ENCODE measurements around the gene XYLT1. TPM values are rescaled to one million over a fixed set of nuclear protein-coding genes. Genes with fewer than 3 reads are reported as not detected.

The XYLT1 gene
- total and polyA plus RNA-seq, 3 experiments from 2014 or later, result 1.4 to 9.1 (median 6.8) TPM

DNA sequence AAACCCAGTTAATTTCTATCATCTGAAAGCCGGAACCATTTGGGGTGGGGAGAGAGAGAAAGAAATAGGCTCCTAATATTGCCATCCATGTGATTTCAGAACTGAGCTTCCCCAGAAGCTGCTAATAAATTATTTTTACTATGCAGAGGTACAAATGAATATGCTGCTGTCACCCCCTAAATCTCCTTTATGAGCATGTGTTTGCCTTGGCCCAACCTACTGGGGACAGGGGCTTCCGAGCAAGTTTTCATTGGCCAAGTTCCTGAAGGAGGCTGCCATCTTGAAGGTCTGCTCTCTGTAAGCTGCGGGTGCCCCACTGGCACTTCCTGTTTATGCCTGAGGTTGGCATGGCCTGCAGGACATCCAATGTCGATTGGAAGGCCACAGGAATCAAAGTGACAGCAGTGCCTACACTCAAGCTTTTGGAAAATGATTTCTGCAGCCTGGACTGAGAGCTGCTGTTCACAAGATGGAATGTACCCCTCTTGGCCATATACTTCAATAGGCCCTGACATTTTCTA lies 194.7 kb downstream of the XYLT1 start:
- CTCF ChIA-PET, result no interaction called here
- Mint-ChIP-seq H3K9me3 (no peaks in the 10 kb centered on the region), H3K4me1 (peaks cover 35 to 68% (median 63%) of the 10 kb centered on the region in 3 donors), H3K36me3 (peaks cover 0 to 3% (median 2%) of the 10 kb centered on the region in 3 donors), H3K27me3 (no peaks in the 10 kb centered on the region), H3K4me3 (no peak overlapping the region), H3K27ac (peak overlapping the region in 1 of 8 donors; percentile 62)
- Histone ChIP-seq H3K36me3 (ENCODE audit: insufficient read depth, low read length) (no peaks in the 10 kb centered on the region), H3K27me3 (ENCODE audit: insufficient read depth, low read length, poor library complexity, severe bottlenecking) (no peaks in the 10 kb centered on the region), H3K4me1 (ENCODE audit: insufficient read depth, low read length) (peaks cover 11% of the 10 kb centered on the region), H3K9me3 (ENCODE audit: low read length) (no peaks in the 10 kb centered on the region), H3K4me3 (ENCODE audit: low read length) (no peak overlapping the region), H3K27ac (ENCODE audit: low read depth, low read length) (no peak overlapping the region)
- POLR2A ChIA-PET, result no interaction called here
- no peak for DNase-seq

DNA sequence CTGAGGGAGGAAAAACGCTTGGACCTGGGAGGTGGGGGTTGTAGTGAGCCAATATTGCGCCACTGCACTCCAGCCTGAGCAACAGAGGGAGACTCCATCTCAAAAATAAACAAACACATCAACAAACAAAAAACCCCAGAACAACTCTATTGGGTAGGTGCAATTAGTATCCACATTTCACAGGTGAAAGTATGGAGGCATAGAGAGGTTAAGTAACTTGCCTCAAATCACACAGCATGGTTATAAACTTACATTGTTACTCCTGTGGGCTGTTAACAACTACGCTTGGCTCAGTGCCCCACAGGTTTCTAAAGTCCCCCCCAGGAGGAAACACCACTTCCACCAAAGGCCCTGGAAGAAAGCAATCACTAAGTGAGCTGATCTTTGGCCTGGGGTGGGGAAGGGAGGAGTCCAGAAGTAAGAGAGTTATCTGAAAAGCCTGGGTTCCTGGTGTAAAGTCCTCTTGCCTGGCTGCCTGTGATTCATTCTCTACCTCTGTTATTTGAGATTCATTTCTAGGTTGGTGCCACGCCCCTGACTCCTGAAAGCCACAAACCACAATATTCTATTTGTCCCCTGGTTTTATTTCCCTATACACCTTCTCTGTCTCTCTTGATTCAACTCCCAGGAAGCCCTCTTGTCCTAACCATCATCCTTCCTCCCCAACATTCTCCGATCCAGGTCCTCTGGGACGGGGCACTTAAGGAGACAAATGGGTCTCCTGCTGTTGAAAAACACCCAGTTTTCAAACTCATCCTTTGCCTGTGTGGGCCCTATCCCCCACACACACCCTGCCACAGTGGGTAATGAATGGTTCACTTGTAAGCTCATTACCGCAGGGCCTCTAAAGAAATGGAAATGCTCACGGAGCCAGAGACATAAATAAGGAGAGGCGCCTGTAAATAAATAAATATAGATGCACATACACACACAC lies 195.4 kb downstream of the XYLT1 start:
- H3K27ac Mint-ChIP-seq, result peak overlapping the region in 5 of 8 donors; percentile 2 to 86 (median 52)

DNA sequence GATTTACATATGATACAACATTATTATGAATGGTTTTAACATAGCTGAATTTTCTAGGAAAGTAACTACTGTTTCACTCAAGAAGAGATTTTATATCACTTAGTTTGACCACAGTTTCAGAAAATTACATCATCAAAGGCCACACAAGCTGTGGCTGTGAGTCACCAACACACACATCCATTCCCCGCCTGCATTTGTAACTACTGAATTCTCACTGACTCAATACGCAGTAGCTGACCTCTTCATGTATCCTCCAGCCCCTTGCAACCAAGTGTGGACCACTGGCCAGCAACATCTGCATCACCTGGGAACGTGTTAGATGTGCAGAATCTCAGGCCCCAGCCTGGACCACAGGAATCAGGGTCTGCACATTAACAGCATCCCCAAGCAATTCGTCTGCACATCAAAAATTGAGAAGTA lies 197.6 kb downstream of the XYLT1 start:
- H3K9me3 ChIP-seq (ENCODE audit: low read length), result no peaks in the 10 kb centered on the region
- H3K27me3 ChIP-seq (ENCODE audit: insufficient read depth, low read length, poor library complexity, severe bottlenecking), result no peaks in the 10 kb centered on the region
- Mint-ChIP-seq H3K27me3 (no peaks in the 10 kb centered on the region), H3K9me3 (no peaks in the 10 kb centered on the region), H3K27ac (peak overlapping the region in 2 of 8 donors; percentile 14 to 45), H3K36me3 (peaks cover 0 to 3% (median 2%) of the 10 kb centered on the region in 3 donors), H3K4me1 (peaks cover 37 to 63% (median 57%) of the 10 kb centered on the region in 3 donors), H3K4me3 (no peak overlapping the region)
- H3K4me3 ChIP-seq (ENCODE audit: low read length), result no peak overlapping the region
- H3K36me3 ChIP-seq (ENCODE audit: insufficient read depth, low read length), result no peaks in the 10 kb centered on the region
- H3K4me1 ChIP-seq (ENCODE audit: insufficient read depth, low read length), result peaks cover 11% of the 10 kb centered on the region
- ChIA-PET POLR2A (no interaction called here), CTCF (interaction anchor here (1.0 kb wide), 1 partner anchor 196 kb away, joined by 3 read pairs; no protein-coding TSS in a partner anchor)
- H3K27ac ChIP-seq (ENCODE audit: low read depth, low read length), result no peak overlapping the region
- no peak for DNase-seq

More for the DNA sequence above, 195.4 kb downstream of the XYLT1 start:
- H3K4me3 ChIP-seq (ENCODE audit: low read length), result no peak overlapping the region
- Mint-ChIP-seq H3K36me3 (peaks cover 0 to 3% (median 2%) of the 10 kb centered on the region in 3 donors), H3K4me1 (peaks cover 38 to 72% (median 65%) of the 10 kb centered on the region in 3 donors), H3K27me3 (no peaks in the 10 kb centered on the region), H3K4me3 (no peak overlapping the region), H3K9me3 (no peaks in the 10 kb centered on the region)
- H3K4me1 ChIP-seq (ENCODE audit: insufficient read depth, low read length), result peaks cover 11% of the 10 kb centered on the region
- no peaks in the 10 kb centered on the region for H3K36me3 ChIP-seq (ENCODE audit: insufficient read depth, low read length)
- DNase-seq, result no peak
- no peak overlapping the region for H3K27ac ChIP-seq (ENCODE audit: low read depth, low read length)
- H3K27me3 ChIP-seq (ENCODE audit: insufficient read depth, low read length, poor library complexity, severe bottlenecking), result no peaks in the 10 kb centered on the region
- no peaks in the 10 kb centered on the region for H3K9me3 ChIP-seq (ENCODE audit: low read length)
- ChIA-PET POLR2A (interaction anchor here (0.6 kb wide), 1 partner anchor 122 kb away, joined by 3 read pairs; no protein-coding TSS in a partner anchor), CTCF (interaction anchor here (0.7 kb wide), 1 partner anchor 11 kb away, joined by 3 read pairs; no protein-coding TSS in a partner anchor)

DNA sequence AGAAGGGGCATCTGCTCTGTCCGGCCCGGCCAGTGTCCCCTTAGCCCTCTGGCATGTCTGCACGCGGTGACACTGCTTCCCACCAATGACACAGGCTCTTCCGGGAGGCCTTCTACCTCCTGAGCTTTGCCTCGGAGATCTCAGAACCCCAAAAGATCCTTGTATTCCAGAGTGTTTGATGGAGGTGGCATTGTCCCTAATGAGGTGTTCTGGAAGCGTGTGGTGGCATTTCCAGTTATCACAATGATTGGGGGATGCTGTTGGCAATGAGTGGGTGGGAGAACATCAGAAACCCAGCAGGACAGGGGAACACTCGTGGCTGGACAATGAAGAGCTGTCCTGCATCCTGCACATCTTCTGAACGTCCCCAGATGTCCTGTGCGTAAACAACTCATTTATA lies 198.0 kb downstream of the XYLT1 start:
- H3K9me3 Mint-ChIP-seq, result no peaks in the 10 kb centered on the region
- no peak for DNase-seq
- peaks cover 11% of the 10 kb centered on the region for H3K4me1 ChIP-seq (ENCODE audit: insufficient read depth, low read length)
- H3K4me1 Mint-ChIP-seq, result peaks cover 37 to 63% (median 56%) of the 10 kb centered on the region in 3 donors
- POLR2A ChIA-PET, result no interaction called here
- CTCF ChIA-PET, result interaction anchor here (1.0 kb wide), 1 partner anchor 197 kb away, joined by 3 read pairs; no protein-coding TSS in a partner anchor
- H3K4me3 Mint-ChIP-seq, result no peak overlapping the region
- no peaks in the 10 kb centered on the region for H3K27me3 ChIP-seq (ENCODE audit: insufficient read depth, low read length, poor library complexity, severe bottlenecking)
- peaks cover 0 to 3% (median 2%) of the 10 kb centered on the region in 3 donors for H3K36me3 Mint-ChIP-seq
- H3K27me3 Mint-ChIP-seq, result no peaks in the 10 kb centered on the region
- H3K36me3 ChIP-seq (ENCODE audit: insufficient read depth, low read length), result no peaks in the 10 kb centered on the region
- H3K27ac ChIP-seq (ENCODE audit: low read depth, low read length), result no peak overlapping the region
- no peaks in the 10 kb centered on the region for H3K9me3 ChIP-seq (ENCODE audit: low read length)
- H3K27ac Mint-ChIP-seq, result no peak overlapping the region
- no peak overlapping the region for H3K4me3 ChIP-seq (ENCODE audit: low read length)

DNA sequence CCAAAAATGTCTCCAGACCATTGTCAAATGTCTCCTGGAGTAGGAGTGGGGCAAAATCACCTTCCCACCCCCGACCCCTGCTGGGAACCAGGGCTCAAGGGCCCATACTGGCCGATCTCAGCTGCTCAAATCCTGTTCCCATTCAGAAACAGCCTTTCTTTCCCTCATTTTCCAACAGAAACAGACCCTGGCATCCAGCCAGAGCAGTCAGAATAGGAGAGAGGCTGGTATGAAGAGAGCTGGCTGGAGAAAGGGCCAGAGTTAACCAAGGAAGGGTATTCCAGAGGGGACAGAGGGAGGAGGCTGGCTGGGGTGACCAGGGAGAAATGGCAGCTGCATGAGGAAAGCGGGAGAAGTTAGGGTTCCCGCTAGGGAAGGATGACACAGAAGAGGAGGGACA lies 199.1 kb downstream of the XYLT1 start:
- no peak overlapping the region for H3K27ac ChIP-seq (ENCODE audit: low read depth, low read length)
- ChIA-PET POLR2A (interaction anchor here (0.9 kb wide), 1 partner anchor 12 kb away, joined by 3 read pairs; no protein-coding TSS in a partner anchor), CTCF (no interaction called here)
- Mint-ChIP-seq H3K9me3 (no peaks in the 10 kb centered on the region), H3K4me3 (no peak overlapping the region), H3K4me1 (peaks cover 36 to 58% (median 53%) of the 10 kb centered on the region in 3 donors), H3K36me3 (peaks cover 0 to 3% (median 2%) of the 10 kb centered on the region in 3 donors), H3K27me3 (no peaks in the 10 kb centered on the region), H3K27ac (peak overlapping the region in 1 of 8 donors; percentile 45)
- no peaks in the 10 kb centered on the region for H3K9me3 ChIP-seq (ENCODE audit: low read length)
- no peaks in the 10 kb centered on the region for H3K27me3 ChIP-seq (ENCODE audit: insufficient read depth, low read length, poor library complexity, severe bottlenecking)
- H3K36me3 ChIP-seq (ENCODE audit: insufficient read depth, low read length), result no peaks in the 10 kb centered on the region
- no peak overlapping the region for H3K4me3 ChIP-seq (ENCODE audit: low read length)
- DNase-seq, result no peak
- peaks cover 11% of the 10 kb centered on the region for H3K4me1 ChIP-seq (ENCODE audit: insufficient read depth, low read length)

DNA sequence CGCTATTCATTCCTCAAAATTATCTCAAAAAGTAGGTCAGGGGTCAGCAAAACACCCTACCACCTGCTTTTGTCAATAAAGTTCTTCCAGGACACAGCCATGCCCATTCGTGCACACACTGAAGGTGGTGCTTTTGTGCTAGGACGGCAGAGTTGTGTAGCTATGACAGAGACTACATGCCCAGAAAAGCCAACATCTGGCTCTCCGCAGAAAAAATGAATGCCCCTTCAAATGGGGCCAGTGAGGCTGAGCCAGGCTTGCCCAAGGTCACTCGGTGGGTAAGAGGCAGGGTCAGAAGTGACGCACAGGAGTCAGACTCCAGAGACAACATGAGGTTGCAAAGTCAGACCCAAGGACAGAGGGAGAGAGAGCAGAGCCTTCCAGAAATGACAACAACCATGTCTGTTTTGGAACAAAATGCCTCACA lies 200.1 kb downstream of the XYLT1 start:
- Mint-ChIP-seq H3K27me3 (no peaks in the 10 kb centered on the region), H3K9me3 (no peaks in the 10 kb centered on the region), H3K4me3 (no peak overlapping the region), H3K36me3 (peaks cover 0 to 3% (median 2%) of the 10 kb centered on the region in 3 donors), H3K4me1 (peaks cover 32 to 48% (median 44%) of the 10 kb centered on the region in 3 donors), H3K27ac (peak overlapping the region in 4 of 8 donors; percentile 10 to 85 (median 58))
- POLR2A ChIA-PET, result interaction anchor here (0.9 kb wide), 1 partner anchor 13 kb away, joined by 3 read pairs; no protein-coding TSS in a partner anchor
- Histone ChIP-seq H3K4me1 (ENCODE audit: insufficient read depth, low read length) (peaks cover 8% of the 10 kb centered on the region), H3K36me3 (ENCODE audit: insufficient read depth, low read length) (no peaks in the 10 kb centered on the region), H3K9me3 (ENCODE audit: low read length) (no peaks in the 10 kb centered on the region), H3K27ac (ENCODE audit: low read depth, low read length) (no peak overlapping the region), H3K4me3 (ENCODE audit: low read length) (no peak overlapping the region), H3K27me3 (ENCODE audit: insufficient read depth, low read length, poor library complexity, severe bottlenecking) (no peaks in the 10 kb centered on the region)
- CTCF ChIA-PET, result no interaction called here
- DNase-seq, result no peak

DNA sequence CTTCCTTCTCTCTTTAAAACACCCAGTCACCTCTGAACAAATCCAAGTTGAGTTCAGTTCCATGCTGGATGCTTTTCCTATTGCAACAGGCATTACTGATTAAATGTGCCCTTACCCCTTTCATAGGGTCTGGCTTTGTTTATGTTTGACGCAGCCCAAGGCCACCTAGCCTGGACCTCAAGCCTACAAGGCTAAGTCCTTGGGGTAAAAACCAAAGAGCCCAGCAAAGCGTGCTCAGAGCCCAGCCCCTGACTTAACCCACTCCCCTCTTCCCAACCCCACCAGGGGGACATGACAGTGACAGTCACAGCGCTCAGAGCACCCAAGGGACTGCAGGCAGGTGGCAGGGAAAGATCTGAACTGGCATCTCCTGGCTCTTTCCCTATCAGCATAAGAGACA lies 200.6 kb downstream of the XYLT1 start:
- no peak for DNase-seq
- Mint-ChIP-seq H3K27ac (peak overlapping the region in 2 of 8 donors; percentile 17 to 82), H3K27me3 (no peaks in the 10 kb centered on the region), H3K4me3 (no peak overlapping the region), H3K4me1 (peaks cover 26 to 47% (median 39%) of the 10 kb centered on the region in 3 donors), H3K36me3 (peaks cover 0 to 3% (median 2%) of the 10 kb centered on the region in 3 donors), H3K9me3 (no peaks in the 10 kb centered on the region)
- no peaks in the 10 kb centered on the region for H3K27me3 ChIP-seq (ENCODE audit: insufficient read depth, low read length, poor library complexity, severe bottlenecking)
- H3K4me3 ChIP-seq (ENCODE audit: low read length), result no peak overlapping the region
- peaks cover 2% of the 10 kb centered on the region for H3K4me1 ChIP-seq (ENCODE audit: insufficient read depth, low read length)
- H3K27ac ChIP-seq (ENCODE audit: low read depth, low read length), result no peak overlapping the region
- H3K36me3 ChIP-seq (ENCODE audit: insufficient read depth, low read length), result no peaks in the 10 kb centered on the region
- H3K9me3 ChIP-seq (ENCODE audit: low read length), result no peaks in the 10 kb centered on the region
- POLR2A ChIA-PET, result no interaction called here
- CTCF ChIA-PET, result no interaction called here

DNA sequence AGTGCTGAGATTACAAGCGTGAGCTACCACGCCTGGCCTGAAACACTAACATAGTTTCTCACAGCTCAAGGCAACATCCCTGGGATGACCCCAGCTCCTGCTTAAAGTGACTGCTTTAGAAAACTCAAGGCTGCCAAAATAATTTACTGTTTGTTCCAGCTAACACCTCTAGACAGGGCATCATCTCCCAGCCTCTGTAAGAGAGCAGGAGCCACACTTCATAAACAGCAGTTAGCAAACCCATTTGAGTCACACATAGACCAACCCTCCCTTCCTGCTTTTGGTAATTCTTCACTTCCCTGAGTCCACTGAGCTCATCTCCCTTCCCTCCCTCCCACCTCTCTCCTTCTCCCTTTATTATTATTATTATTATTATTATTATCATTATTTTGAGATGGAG lies 201.3 kb downstream of the XYLT1 start:
- Mint-ChIP-seq H3K4me1 (peaks cover 22 to 42% (median 32%) of the 10 kb centered on the region in 3 donors), H3K27me3 (no peaks in the 10 kb centered on the region), H3K4me3 (no peak overlapping the region), H3K36me3 (peaks cover 0 to 3% (median 2%) of the 10 kb centered on the region in 3 donors), H3K27ac (no peak overlapping the region), H3K9me3 (no peaks in the 10 kb centered on the region)
- H3K27ac ChIP-seq (ENCODE audit: low read depth, low read length), result no peak overlapping the region
- H3K36me3 ChIP-seq (ENCODE audit: insufficient read depth, low read length), result no peaks in the 10 kb centered on the region
- ChIA-PET POLR2A (no interaction called here), CTCF (no interaction called here)
- H3K4me1 ChIP-seq (ENCODE audit: insufficient read depth, low read length), result no peaks in the 10 kb centered on the region
- H3K4me3 ChIP-seq (ENCODE audit: low read length), result no peak overlapping the region
- no peaks in the 10 kb centered on the region for H3K9me3 ChIP-seq (ENCODE audit: low read length)
- DNase-seq, result no peak
- H3K27me3 ChIP-seq (ENCODE audit: insufficient read depth, low read length, poor library complexity, severe bottlenecking), result no peaks in the 10 kb centered on the region

Measured in CD8-positive, alpha-beta memory T cell (primary cell).